GM12891 (cell line): Measurements from ENCODE around the gene CAPN11.

Source experiments
- DNase-seq: peaks from one replicate; pipeline ENCODE4 v3.0.0; 2011; ENCODE audit warnings: low spot score; ENCODE audit not compliant: insufficient read length
- FAIRE-seq: peaks from 2 replicates; lab custom pipeline; 2011; peaks lifted over from hg19 to GRCh38; lab: Jason Lieb, UNC
- PAX5 ChIP-seq: IDR thresholded peaks from 2 replicates; pipeline ENCODE4 v1.6.1; 2011; ENCODE audit warnings: low read length, moderate library complexity, mild to moderate bottlenecking; ENCODE audit not compliant: insufficient read depth, severe bottlenecking
- POLR2A ChIP-seq: IDR thresholded peaks from 2 replicates; pipeline ENCODE4 v1.6.1; 2011; ENCODE audit warnings: low read depth, low read length, control low read depth
- POLR2AphosphoS5 ChIP-seq: IDR thresholded peaks from 2 replicates; pipeline ENCODE4 v1.6.1; 2011; ENCODE audit warnings: low read depth, low read length, control low read depth
- POU2F2 ChIP-seq: IDR thresholded peaks from 2 replicates; pipeline ENCODE4 v1.6.1; 2011; ENCODE audit warnings: low read depth, mild to moderate bottlenecking, control low read depth, low read length, moderate library complexity
- SPI1 ChIP-seq: IDR thresholded peaks from 2 replicates; pipeline ENCODE4 v1.6.1; 2011; ENCODE audit warnings: low read depth, low read length, control low read depth
- TAF1 ChIP-seq: IDR thresholded peaks from 2 replicates; pipeline ENCODE4 v1.6.1; 2011; ENCODE audit warnings: low read depth, low read length, control low read depth

Gene CAPN11

DNA sequence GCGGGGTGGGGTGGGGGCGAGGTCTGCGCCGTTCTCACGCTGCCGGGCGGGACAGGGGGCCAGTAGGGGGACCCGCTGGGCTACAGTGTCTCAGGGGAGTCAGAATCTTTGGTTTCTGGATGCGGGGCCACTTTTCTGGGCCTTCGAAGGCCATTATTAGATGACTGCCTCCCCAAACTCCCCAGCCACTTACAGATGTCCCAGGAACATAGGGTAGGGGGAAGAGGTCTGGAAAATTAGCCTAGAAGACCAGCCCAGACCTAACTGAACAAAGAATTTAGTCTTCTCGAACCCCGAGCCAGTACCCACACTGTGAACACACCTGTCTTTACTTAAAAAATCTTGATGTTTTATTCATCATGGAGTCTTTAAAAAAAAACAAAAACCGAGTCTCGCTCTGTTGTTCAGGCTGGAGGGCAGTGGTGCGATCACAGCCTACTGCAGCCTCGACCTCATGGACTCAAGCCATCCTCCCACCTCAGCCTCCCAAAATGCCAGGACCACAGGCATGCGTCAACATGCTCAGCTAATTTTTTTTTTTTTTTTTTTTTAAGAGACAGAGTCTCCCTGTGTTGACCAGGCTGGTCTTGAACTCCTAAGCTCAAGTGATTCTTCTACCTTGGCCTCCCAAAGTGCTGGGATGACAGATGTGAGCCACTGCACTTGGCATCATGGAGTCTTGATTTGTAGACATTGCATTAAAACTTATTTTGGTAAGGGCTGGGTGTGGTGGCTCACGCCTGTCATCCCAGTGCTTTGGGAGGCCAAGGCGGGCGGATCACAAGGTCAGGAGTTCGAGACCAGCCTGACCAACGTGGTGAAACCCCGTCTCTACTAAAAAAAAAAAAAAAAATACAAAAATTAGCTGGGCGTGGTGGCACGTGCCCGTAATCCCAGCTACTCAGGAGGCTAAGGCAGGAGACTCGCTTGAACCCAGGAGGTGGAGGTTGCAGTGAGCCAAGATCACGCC lies 61.5 kb downstream of the CAPN11 start:
- FAIRE-seq = no peak
- TF ChIP-seq PAX5 (no peak), POU2F2 (no peak), TAF1 (no peak), POLR2AphosphoS5 (no peak)
- no peak for DNase-seq

DNA sequence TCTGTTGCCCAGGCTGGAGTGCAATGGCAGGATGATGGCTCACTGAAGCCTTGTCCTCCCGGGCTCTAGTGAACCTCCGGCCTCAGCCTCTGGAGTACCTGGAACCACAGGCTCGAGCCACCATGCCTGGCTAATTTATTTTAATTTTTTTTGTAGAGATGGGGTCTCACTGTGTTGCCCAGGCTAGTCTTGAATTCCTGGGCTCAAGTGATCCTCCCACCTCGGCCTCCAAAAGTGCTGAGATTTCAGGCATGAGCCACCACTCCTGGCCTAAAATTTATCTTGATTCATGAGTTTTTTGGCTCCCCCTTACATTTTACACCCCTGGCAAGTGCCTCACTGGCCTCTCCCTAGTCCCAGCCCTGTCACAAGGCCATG lies 62.3 kb downstream of the CAPN11 start:
- TF ChIP-seq POLR2AphosphoS5 = no peak
- no peak for TF ChIP-seq POU2F2
- no peak for TF ChIP-seq SPI1
- TF ChIP-seq POLR2A = no peak
- TF ChIP-seq TAF1 = no peak
- no peak for TF ChIP-seq PAX5
- FAIRE-seq = no peak

DNA sequence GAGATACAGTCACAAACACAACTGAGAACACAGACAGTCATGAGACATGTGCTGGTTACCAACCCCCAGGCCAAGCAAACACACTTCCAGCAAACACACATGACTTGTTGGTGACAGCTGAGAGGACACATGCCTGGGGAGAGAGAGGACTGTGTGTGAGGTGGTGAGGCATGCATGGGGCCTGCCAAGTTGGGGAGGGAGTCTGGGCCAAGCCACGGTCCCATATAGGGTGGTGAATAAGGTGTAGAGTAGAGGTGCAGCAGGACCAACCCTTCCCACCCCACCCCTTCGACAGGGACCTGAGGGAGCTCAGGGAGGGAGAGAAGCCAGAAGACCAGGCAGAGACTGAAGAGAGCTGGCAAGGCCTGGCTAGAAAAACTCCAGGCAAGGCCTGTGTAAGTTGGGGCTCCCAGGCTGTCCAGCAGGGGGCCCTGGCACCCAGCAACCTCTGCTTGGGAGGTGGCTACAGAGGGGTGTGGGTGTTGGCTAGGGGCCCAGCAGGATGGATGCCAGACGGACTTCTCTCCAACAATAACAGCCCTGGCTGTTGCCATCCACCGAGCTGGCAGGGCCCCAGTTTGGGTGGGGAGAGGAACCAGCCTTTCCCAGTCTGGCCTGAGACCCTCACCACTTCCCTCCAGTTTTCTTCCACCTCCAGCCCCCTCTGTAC lies 62.8 kb downstream of the CAPN11 start:
- FAIRE-seq (peak; percentile 59), DNase-seq (peak; percentile 75)
- TF ChIP-seq PAX5 (no peak), POU2F2 (0 out of 2 replicates have a peak, but pooled peaks have one; percentile 18)

More for the DNA sequence above, 62.3 kb downstream of the CAPN11 start:
- DNase-seq = no peak

DNA sequence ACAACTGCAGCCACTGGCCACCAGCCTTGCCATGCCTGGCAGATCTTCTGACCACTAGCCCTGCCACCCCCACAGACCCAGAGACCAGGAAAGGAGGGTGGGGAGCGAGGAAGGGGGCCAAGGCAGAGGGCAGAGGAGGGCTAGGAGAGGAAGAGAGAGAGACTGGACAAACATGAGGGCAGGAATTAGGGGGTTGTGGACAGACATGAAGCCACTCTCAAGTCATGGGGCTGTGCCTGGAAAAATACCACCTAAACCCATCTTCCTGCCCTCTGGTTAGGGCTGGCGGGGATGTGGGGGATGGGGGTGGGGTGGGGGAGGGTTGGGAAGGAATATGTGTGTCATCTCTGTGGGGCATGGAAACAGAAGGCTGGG lies 63.3 kb downstream of the CAPN11 start:
- FAIRE-seq (no peak), DNase-seq (no peak)
- TF ChIP-seq TAF1 (no peak), PAX5 (no peak), POLR2AphosphoS5 (no peak), POU2F2 (no peak), POLR2A (no peak), SPI1 (no peak)

DNA sequence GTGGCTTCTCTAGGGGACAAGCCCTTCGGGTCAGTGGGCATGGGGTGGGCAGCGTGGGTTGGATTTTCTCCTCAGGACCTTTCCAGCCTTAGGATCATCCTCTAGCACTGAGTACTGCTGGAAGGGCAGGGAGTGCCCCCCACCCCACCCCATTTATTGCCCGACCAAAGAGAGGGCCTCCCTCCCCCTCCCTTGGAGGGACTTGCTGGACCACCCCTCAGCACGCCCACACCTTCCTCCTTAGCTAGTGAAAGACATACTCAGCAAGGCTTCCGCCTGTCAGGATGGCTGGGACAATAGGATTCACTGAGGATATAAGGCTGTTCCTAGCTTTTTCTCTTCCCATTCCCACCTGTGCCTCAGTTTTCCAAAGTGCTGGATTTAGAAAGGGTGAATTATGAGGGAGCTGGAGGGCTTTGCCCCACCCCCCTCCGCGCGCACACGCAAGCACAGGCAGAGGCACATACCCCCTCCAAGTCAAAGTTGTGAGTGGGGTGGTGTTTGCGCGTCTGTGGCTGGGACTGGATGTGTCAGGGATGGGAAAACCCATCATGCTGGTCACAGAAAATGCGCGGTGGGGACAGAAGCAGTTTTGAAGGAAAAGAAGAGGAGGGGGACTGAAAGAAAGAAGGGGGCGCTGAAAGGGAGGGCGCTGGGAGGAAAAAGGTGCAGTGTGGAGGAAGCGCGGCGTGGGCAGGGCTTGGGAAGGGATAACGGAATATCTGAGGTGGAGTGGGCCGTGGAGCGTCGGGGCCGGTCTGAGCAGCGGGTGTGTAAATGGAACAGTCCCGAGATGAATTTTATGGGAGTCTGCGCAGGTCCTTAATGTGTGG lies 64.1 kb downstream of the CAPN11 start:
- DNase-seq = no peak
- TF ChIP-seq POU2F2 = no peak
- FAIRE-seq = no peak

DNA sequence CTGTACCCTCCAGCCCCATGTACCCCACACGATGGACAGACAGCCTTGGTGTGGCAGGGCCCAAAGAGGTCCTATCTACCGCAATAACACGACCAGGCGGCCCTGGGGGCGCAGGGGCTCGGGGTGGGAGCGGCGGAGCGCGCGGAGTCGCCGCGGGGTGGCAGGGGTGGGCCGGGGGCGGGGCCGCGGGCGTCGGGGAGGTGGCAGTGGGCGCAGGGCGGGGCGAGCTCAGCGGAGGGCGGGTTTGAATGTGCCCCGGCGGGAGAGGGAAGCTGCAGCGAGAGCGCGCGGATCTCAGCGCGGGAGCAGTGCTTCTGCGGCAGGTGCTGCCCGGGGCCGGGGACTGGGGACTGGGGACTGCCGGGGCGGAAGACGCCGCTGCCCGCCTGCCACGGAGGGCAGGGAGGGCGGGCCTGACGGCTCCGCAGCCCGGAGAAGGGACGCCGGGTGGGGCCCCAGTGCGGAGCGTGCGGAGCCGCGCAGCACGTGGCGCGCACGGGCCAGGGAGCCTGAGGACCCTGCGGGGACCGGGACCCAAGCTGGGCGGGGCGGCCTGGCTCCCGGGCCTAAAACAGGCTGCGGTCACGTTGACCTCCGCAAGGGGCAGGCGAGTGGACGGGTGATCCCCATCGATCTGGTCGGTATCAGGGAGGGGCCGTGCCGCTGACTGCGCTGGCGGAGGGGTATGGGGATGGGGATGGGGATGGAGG lies 64.9 kb downstream of the CAPN11 start, which contains the start of gene SLC29A1:
Gene SLC29A1 (plus strand): TSS at position 277 of the 710 bp plus-strand sequence. CDS start 3,719 bp downstream, outside the sequence.
- DNase-seq (peak; percentile 90), FAIRE-seq (peak; percentile 87)
- TF ChIP-seq SPI1 = no peak

DNA sequence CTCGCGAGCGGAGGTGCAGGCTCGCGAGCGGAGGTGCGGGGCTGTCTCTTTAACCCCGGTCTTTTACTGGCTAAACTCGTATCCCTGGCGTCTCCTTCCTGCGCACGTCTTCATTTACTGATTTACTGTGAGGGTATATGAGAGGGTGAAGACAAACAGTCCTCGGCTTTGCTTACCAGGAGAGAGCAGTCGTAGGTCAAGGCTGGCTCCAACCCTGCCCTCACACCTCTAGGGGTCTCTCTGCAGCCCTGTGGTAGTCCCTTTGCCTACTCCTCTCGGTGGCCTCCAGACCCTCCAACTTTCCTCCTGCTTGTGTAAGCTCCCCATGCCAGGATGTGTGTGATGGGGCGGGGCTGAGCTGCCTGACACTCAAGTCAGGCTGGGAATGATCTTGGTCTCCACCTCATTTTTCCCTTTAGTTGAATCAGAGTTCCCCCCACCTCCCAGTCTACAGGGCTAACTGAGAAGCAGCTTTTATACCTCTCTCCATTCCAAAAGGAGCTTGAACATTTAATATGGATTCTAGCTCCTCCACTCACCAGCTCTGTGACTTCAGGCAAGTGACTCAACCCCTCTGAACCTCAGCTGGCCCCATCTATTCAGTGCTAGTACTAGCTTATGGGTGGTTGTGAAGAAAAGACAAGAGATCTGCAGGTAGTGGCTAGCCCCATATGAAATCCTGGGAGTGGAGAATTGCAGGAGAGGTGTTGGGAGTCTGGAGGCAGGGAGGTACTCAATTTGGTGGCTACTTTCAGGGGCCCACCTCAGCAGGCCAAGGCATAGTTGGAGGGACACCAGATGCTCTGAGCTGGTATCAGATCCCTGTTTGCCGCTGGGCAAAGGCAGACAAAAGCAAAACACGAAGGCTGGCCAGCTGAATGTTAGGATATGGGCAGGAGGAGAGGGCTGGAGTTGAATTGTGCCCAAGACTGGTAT lies 65.7 kb downstream of the CAPN11 start:
- DNase-seq (no peak), FAIRE-seq (peak; percentile 56)
- TF ChIP-seq POLR2AphosphoS5 (no peak), SPI1 (no peak), POU2F2 (no peak), POLR2A (no peak), TAF1 (no peak), PAX5 (no peak)

DNA sequence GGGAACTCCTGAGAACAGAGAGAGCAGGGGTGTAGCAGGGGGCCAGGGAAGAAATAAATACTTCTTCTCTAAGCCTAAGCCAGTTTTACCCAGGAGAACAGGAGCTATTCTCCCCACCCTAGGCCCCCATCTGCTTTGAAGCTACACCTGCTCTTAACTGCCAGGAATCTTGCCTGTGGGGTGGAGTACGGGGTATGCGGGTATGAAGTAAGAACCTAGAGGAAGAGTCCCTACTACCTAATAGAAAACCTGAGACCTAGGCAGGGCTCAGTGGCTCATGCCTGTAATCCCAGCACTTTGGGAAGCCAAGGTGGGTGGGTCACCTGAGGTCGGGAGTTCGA lies 66.3 kb downstream of the CAPN11 start:
- DNase-seq (no peak), FAIRE-seq (no peak)
- no peak for TF ChIP-seq POLR2AphosphoS5
- TF ChIP-seq POLR2A = no peak
- TF ChIP-seq POU2F2 = no peak
- no peak for TF ChIP-seq PAX5
- TF ChIP-seq SPI1 = no peak
- no peak for TF ChIP-seq TAF1

DNA sequence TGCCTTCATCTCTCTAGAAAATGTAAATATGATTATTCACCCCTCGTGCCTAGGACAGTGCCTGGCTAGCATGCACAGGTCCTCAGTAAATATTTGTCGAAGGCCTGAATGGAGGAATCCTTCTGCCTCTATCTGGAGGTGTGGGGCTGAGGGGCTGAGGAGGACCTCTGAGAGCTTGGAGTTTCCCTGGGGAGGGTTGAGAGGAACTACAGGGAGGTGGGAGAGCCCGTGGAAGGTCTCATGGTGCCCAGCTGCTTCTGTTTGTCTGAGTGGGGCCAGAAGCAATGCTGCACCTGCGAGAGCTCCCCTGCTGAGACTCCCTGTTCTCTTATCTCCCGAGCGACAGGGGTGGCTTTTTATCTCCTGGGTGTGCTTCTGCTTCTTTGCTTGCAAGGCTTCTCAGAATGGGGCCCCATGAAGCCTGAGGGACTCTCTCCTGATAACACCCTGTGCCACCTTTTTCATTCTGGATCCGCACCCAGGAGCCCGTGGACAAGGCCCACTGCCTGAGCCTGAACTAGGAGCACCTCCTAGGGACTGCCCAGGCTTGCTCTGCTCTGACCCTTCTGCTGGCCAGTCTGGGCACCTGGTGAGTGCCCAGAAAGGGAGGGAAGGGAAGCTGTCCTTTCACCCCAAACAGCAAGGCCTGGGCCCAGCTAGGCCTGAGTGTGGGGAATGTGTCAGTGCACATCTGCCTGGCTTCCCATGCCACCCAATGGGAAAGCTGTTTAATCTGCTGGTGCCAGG lies 67.1 kb downstream of the CAPN11 start:
- TF ChIP-seq SPI1 (no peak), POU2F2 (no peak), TAF1 (no peak), POLR2A (no peak)
- no peak for DNase-seq
- FAIRE-seq = no peak
